SW 1271 (cell line): ENCODE measurements around the gene PCSK6.
"Not testable (repeated sequence)": the region's sequence is repeated elsewhere in the genome, so short reads cannot be mapped to it uniquely, and the experiment has no call there.

Experiments used
- DNase-seq, 2 experiments: peaks; one replicate each; lab custom pipeline; 2025; lab: John Stamatoyannopoulos, UW

PCSK6 gene

DNA sequence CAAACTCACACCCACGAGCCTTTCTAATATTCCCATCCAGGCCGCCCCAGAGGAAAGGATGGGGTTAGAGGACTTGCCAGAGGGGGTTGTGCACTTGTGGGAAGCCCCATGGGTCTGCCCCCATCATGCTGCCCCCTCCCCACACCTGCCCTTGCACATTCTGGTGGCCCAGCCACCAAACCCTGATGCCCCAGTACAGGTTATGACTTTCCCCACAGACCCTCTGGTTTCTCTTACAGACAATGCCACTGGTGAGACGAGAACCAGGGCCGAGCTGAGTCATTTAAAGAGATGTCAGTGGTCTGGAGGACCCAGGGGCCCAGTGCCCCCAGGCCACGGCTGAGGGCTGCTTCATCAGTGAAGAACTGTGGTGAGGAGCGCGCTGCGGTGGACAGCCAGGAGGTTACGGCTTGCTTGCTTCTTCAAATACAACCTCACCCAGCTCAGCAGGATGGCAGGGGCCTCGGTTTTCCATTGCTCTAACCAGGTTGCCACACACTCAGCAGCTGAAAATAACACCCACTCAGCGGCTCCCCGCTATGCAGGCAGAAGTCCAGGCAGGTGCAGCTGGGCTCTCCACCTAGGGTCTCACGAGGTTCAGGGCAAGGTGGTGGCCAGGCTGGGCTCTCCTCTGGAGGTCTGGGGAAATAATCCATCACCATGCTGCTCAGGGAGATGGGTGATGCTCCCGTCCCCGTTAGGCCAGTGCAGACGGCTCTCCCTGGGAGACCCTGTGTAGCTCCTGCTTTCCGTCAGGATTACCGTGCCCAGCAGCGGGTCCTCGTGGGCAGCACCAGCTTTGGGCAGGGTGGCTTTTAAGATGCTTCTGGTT, 180.7 kb downstream of the PCSK6 start:
- no peak for DNase-seq

- no peak for DNase-seq
Observed at GRCh38 chr15:101307897-101308603, 181.5 kb downstream of the PCSK6 start.

- DNase-seq: no peak
Observed at GRCh38 chr15:101307048-101307896, 182.2 kb downstream of the PCSK6 start.

GRCh38 chr15:101306341-101307047, 183.0 kb downstream of the PCSK6 start:
- DNase-seq: no peak

DNA sequence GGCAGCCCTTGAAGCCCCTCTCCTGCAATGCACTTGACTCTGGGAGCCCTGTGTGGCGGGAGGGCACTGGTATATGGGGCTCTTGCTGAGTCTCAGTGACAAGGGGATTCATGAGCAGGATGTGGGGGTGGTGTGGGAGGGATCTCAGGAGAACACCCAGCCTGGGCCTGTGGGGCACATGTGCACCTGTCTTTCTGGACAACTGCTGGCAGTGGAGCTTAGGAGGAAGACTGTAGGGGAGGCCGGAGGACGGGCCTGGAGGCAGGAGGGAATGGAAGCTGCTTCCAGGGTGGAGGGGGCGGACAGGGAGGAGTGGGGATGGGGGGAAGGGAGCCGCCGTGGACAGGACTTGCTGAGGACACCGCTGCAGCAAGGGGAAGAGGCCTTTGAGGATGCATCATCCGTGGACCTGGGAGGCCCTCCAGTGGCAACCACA, 183.7 kb downstream of the PCSK6 start:
- DNase-seq: no peak

- no peak for DNase-seq
Observed at GRCh38 chr15:101303408-101303807, 186.1 kb downstream of the PCSK6 start.

DNA sequence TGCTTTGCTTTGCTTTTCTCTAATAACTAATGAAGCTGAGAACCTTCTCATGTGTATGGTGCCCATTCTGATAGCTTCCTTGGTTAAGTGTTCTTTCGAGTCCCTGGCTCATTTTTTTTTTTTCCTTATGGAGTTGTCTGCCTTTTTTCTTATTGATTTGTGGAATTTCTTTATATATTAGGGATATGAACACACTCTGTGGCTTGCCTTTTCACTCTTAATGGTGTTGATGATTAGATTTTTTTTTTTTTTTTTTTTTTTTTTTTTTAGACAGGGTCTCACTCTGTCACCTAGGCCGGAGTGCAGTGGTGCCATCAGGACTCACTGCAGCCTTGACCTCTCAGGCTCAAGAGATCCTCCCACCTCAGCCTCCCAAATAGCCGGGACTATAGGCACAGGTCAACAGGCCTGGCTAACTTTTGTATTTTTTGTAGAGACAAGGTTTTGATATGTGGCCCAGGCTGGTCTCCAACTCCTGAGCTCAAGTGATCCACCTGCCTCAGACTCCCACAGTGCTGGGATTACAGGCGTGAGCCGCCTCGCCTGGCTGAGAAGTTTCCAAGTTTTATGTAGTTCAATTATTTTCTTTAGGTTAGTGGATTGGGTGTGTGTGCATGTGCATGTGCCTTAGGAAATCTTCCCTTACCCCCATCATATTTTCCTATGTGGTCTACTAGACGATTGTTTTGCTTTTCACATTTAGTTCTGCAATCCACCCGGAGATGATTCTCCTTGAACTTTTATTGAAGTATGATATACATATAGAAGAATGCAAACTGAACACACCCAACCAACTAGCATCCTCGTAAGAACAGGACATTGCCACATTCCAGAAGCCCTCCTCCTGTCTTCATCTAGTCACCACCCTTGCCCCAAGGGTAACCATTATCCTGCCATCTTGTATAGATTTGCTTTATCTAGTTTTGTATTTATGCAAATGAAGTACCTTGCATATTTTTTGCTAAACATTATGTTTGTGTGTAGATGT, 192.8 kb downstream of the PCSK6 start:
- DNase-seq: no peak

DNA sequence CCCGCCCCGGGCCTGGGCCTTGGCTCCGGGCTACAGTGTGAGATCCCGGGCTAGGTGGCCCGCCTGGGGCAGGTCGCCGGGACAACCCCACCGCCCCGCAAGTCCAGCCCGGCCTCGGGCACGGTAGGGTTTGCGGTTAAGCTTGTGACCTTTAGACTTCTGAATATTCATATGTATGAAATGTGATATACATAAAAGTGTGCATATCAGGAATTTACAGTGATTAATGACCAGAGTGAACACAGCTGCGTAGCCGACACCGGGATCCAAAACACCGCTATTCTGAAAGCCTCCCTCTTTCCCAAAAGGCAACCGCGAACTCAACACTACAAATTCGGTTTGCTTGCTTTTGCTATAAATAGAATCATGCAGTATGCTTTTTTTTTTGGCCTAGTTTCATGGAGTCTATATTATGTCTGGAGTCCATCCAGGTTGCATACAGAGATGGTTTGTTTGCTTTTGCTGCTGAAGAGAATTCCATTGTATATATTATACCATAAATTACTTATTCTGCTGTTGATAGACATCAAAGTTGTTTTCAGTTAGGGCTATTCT, 193.8 kb downstream of the PCSK6 start:
- DNase-seq: no peak

GRCh38 chr15:101294731-101295606, 194.5 kb downstream of the PCSK6 start, which contains the start of gene SNRPA1:
TSS of gene SNRPA1 (minus strand) at chr15:101295248. CDS start at chr15:101295178, 70 bp downstream.
- DNase-seq: peak; percentile 83 to 95

DNA sequence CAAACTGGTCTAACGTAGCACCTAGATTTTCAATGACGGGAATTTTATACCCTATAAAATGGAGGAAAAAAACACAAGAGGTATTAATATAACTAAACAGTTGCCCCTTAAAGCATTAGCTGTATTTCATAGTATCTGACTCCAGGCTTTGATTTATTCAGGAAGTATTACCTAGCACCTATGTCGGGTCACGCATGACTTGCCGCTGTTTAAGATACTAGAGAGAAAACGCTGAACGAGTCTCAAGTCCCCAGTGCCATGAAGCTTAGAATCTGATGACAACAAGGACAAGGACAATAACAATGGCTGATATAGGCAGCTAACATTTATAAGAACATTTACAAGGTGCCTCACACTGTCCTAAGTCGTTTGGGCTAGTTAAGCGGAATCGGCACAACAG, 196.4 kb downstream of the PCSK6 start:
- DNase-seq: no peak

DNA sequence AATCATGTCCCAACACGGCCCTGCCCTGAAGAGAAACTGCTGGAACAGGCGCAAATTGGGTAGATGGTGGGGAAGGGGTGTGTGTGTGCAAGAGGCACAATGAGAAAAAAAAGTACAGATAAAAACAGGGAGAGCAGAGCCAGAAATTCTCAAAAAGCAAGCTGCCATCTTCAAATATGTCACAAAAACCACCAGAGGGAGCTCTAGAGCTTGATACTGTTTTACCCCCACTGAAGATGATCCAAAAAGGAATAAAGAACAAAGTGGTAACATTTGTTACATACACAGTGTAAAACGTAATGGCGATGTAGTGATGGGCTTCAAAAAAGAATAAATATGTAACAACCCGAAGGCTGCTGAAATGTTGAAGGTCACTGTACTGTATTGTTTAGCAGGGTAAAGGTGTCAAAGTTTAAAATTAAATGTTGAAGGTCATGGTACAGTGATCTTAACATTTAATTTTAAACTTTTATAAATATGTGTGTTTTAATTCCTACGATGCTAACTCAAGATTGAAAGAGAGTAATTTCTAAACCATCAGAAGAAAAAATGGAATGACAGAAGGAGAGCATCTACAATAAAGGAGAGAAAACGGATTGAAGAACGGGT, 200.5 kb downstream of the PCSK6 start:
- peak; percentile 16 to 63 for DNase-seq

GRCh38 chr15:101287342-101287741, 202.2 kb downstream of the PCSK6 start:
- not testable (repeated sequence) for DNase-seq

- no peak for DNase-seq
Observed at GRCh38 chr15:101286471-101287114, 202.9 kb downstream of the PCSK6 start.

GRCh38 chr15:101283931-101284330, 205.6 kb downstream of the PCSK6 start:
- DNase-seq: no peak

DNA sequence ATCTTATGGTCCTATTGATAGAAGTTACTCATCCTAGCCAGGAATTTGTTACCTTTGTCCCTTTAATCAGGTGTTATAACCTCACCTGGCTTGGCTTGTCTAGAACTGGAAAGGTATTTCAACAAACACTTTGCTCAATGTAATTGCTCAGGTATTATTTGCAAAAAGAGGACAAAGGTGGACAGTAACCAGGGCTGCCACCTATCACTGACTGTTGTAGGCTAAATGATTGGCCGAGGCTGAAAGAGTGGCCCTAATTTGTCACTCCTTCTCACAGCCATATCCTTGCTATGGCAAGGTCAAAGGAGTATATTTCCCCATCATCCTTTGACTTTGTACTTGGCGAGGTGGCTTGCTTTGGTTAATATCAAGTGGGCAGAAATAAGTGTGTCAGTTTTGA, 209.5 kb downstream of the PCSK6 start:
- no peak for DNase-seq

DNA sequence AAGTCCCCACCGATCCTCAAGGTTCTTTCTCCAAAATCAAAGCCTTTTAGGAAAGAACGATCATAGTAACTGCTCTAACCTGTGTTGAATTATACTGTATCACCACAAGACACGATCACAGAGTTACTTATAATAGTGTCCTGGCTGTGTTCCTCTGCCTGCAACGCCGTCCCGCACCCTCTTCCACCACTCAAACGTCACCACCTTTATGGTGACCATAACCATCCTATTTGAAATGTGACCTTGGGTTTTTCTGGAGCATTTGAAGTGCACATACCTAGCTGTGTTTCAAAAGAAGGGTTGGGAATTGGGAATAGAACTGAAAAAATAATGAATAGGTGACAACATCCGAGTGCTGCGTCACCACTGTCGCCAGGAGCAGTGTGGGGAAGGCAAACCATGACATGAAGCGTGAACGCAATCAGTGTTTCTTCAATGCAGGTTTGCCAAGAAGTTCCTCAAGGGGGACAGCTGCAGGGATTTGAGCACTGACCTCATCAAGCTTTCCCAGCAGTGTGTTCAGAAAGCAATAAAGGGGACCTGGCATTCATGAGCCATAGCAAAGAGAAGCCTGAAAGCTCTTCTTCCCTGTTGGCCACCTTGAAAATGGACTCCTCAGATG, 211.5 kb downstream of the PCSK6 start:
- no peak for DNase-seq

DNA sequence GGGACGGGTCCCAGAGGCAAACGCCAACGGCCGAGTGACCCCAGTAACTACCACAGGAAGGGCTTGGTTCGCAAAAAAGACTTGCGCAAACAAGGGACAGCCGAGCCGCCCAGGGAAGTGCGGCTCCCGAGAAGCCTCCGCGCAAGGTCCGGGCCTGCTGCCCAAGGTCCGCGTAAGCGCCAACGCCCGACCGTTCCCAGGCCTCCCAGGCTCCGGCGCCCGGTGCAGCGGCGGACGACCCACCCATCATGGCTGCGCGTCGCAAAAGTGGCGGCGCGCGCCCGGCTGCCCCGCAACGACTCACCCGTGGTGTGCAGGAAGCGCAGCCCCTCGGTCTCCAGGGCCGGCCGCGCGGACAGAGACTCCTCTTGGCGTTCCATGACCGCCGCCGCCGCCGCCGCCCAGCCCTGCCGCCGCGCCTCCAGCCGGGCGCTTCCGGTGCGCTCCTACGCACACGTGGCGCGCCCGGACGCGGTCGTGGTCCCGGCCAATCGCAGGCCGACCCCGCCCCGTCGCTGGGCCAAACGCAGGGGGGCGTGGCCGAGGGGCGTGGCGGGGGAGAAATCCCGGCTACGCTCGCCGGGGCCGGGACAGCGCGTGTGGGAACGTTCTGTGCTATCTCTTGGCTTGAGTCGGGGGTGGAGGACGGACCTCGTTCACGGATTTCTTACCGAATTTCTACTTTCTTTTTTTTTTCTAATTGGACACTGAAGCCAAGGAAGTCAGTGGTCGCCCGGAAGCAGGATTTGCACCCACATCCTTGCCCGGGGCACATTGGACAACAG, 212.3 kb downstream of the PCSK6 start, which contains the start of gene SELENOS:
Gene SELENOS, minus strand, starts transcription at position 448 of the 785 bp plus-strand sequence. Its CDS starts 68 bp downstream, at position 380.
- DNase-seq: peak; percentile 55 to 87
